A673 (cell line): ENCODE data around the gene XIAP. TPM values are rescaled to one million over a fixed set of nuclear protein-coding genes. Genes with fewer than 3 reads are reported as not detected.

ENCODE experiments used
- BruUV-seq: library from RNA; stranded (reverse); fragments of 400-500 nt; replicated peaks from 2 replicates; lab custom pipeline; 2021; lab: Mats Ljungman, UMichigan
- CTCF ChIA-PET: fragments of 300-600 bp; sonication (Branson Sonifier 250); formaldehyde crosslinking; loops from one replicate; lab custom pipeline; 2022; ENCODE audit warnings: antibody characterized with exemption; lab: Charles Lee
- POLR2A ChIA-PET: fragments of 300-600 bp; sonication (Branson Sonifier 250); formaldehyde crosslinking; loops from one replicate; lab custom pipeline; 2022; ENCODE audit warnings: antibody characterized with exemption; ENCODE audit not compliant: low non-redundant PET; lab: Charles Lee
- DNase-seq: peaks from one replicate; pipeline ENCODE4 v3.0.0-alpha.2; 2015; ENCODE audit warnings: low spot score
- H3K27ac ChIP-seq: fragments of 200-600 bp; sonication (generic); 2 replicates; pipeline ENCODE4 v1.5.1; 2016; ENCODE audit warnings: mixed run types, low read depth, mild to moderate bottlenecking, mixed read lengths, antibody characterized with exemption, low read length; ENCODE audit not compliant: poor library complexity, severe bottlenecking
- H3K27me3 ChIP-seq: fragments of 200-600 bp; sonication (generic); replicated peaks from 2 replicates; pipeline ENCODE4 v1.6.1; 2017; ENCODE audit warnings: mixed run types, low read depth, mild to moderate bottlenecking, mixed read lengths, antibody characterized with exemption, low read length; ENCODE audit not compliant: insufficient read depth, poor library complexity
- H3K36me3 ChIP-seq: fragments of 200-600 bp; sonication (generic); 2 replicates; pipeline ENCODE4 v1.6.1; 2016; ENCODE audit warnings: mixed run types, mild to moderate bottlenecking, mixed read lengths, antibody characterized with exemption, low read length; ENCODE audit not compliant: insufficient read depth, poor library complexity, severe bottlenecking
- H3K4me1 ChIP-seq: fragments of 200-600 bp; sonication (generic); 2 replicates; pipeline ENCODE4 v1.6.1; 2017; ENCODE audit warnings: mixed run types, mild to moderate bottlenecking, mixed read lengths, antibody characterized with exemption, low read length; ENCODE audit not compliant: insufficient read depth, poor library complexity, severe bottlenecking
- H3K4me3 ChIP-seq: fragments of 200-600 bp; sonication (generic); 2 replicates; pipeline ENCODE4 v1.5.1; 2016; ENCODE audit warnings: low read depth, mixed run types, mild to moderate bottlenecking, mixed read lengths, low read length; ENCODE audit not compliant: poor library complexity, severe bottlenecking
- H3K9me3 ChIP-seq: fragments of 200-600 bp; sonication (generic); 2 replicates; pipeline ENCODE4 v1.6.1; 2016; ENCODE audit warnings: mixed run types, low read depth, mild to moderate bottlenecking, mixed read lengths, antibody characterized with exemption, low read length; ENCODE audit not compliant: poor library complexity, severe bottlenecking
- CTCF ChIP-seq: fragments of 300-800, 200-600 bp; sonication (generic); conservative IDR thresholded peaks from 2 replicates; pipeline ENCODE4 v1.5.1; 2017; ENCODE audit warnings: low read depth, mild to moderate bottlenecking, antibody characterized with exemption, low read length, moderate library complexity, mixed read lengths
- EZH2 ChIP-seq: fragments of 200-600 bp; sonication (generic); IDR thresholded peaks from 2 replicates; pipeline ENCODE4 v1.6.1; 2017; ENCODE audit warnings: borderline replicate concordance, low read depth, mild to moderate bottlenecking, mixed read lengths, antibody characterized with exemption, low read length; ENCODE audit not compliant: poor library complexity, severe bottlenecking
- intact Hi-C: fragments of 100-400 bp; cut with micrococcal nuclease; formaldehyde crosslinking; loops from one replicate; pipeline ENCODE4 v1.10.0; 2022; ENCODE audit not compliant: unreplicated experiment
- total RNA-seq: library from RNA; stranded (reverse); gene quantifications from 2 replicates; pipeline ENCODE4 v1.2.3, GENCODE V29; 2021

The XIAP gene
- total RNA-seq, 1 experiment from 2014 or later: 37.7 TPM

- Histone ChIP-seq H3K27ac (no peak overlapping the region), H3K36me3 (no peaks in the 10 kb centered on the region), H3K4me3 (no peak overlapping the region), H3K9me3 (no peaks in the 10 kb centered on the region), H3K4me1 (no peaks in the 10 kb centered on the region), H3K27me3 (no peaks in the 10 kb centered on the region)
- CTCF ChIA-PET: no interaction called here
- intact Hi-C loops: no loop called here
- BruUV-seq: no TSS peak
- no peak for DNase-seq
- TF ChIP-seq EZH2 (no peak), CTCF (no peak)
- POLR2A ChIA-PET: no interaction called here
These were observed 57.2 kb downstream of the XIAP start for GRCh38 chrX:123917069-123917468.

GRCh38 chrX:123918106-123918721 lies 58.4 kb downstream of the XIAP start:
- H3K27ac ChIP-seq: no peak overlapping the region
- no peaks in the 10 kb centered on the region for H3K9me3 ChIP-seq
- H3K4me3 ChIP-seq: no peak overlapping the region
- BruUV-seq: no TSS peak
- ChIA-PET CTCF (no interaction called here), POLR2A (no interaction called here)
- no peaks in the 10 kb centered on the region for H3K27me3 ChIP-seq
- H3K4me1 ChIP-seq: no peaks in the 10 kb centered on the region
- intact Hi-C loops: no loop called here
- no peak for TF ChIP-seq CTCF
- no peak for TF ChIP-seq EZH2
- no peak for DNase-seq
- H3K36me3 ChIP-seq: no peaks in the 10 kb centered on the region

DNA sequence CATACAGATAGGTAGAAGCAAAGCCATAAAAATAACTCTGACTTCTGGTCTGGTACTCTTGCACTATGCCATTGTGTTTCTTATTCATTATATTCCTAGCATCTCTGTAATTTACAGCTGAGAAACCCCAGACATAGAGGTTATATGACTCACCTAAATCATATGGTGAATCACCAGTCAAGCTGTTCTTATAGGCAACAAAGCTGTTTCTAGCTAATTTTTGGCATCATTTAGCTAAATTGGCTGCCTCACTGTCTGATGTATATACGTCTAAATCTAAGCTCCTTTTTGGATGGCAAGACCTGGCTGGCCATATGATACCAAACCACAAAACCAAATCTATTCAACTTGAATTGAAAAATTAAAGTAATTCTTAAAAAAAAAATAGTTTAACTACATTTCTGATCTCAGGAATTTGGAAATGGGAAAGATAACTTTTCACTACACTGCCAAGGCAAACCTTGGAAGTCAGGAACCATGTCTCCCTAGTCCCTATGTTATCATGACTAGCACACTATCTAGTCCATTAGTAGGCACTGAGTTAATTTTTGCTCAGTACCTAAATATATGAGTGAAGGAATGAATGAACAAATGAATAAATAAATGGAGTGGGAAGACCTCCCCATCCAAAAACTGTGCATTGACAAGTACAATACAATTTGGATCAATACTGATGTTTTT lies 60.4 kb downstream of the XIAP start:
- Histone ChIP-seq H3K9me3 (no peaks in the 10 kb centered on the region), H3K27me3 (no peaks in the 10 kb centered on the region), H3K4me3 (no peak overlapping the region), H3K36me3 (no peaks in the 10 kb centered on the region), H3K27ac (no peak overlapping the region), H3K4me1 (no peaks in the 10 kb centered on the region)
- intact Hi-C loops: no loop called here
- ChIA-PET POLR2A (interaction anchor here (0.7 kb wide), 1 partner anchor 298 kb away, joined by 3 read pairs; no protein-coding TSS in a partner anchor), CTCF (no interaction called here)
- BruUV-seq: no TSS peak
- peak; percentile 19 for DNase-seq
- no peak for TF ChIP-seq CTCF
- no peak for TF ChIP-seq EZH2
